Pancreas (tissue), 10 donors: ENCODE data around the gene WDR31. TPM values are rescaled to one million over a fixed set of nuclear protein-coding genes. Genes with fewer than 3 reads are reported as not detected.
A peak's percentile ranks its signal among the peaks of the same experiment; 100 is the strongest.
"Not testable (repeated sequence)": the region's sequence is repeated elsewhere in the genome, so short reads cannot be mapped to it uniquely, and the experiment has no call there.

Experiments
- ATAC-seq, 4 donors: fragments of 200-7000 bp; cut with Tn5 transposase; one replicate each; pipeline versions ENCODE4 v1.8.0 to v1.9.1; 2020; ENCODE audit warnings: mild to moderate bottlenecking in 4 of 4, moderate library complexity in 4 of 4
- DNase-seq, 6 donors: peaks; one replicate each; pipeline ENCODE4 v3.0.0-alpha.2; 2020
- FAIRE-seq: peaks from 2 replicates; lab custom pipeline; 2012; peaks lifted over from hg19 to GRCh38; lab: Jason Lieb, UNC
- H3K27ac ChIP-seq, 4 donors: fragments of 200-600 bp; sonication (generic); 1 replicate in 3 of 4; 2 replicates in 1 of 4; pipeline versions ENCODE4 v1.5.0 to v1.8.0; 2020
- H3K27me3 ChIP-seq, 4 donors: fragments of 200-600 bp; one replicate each; pipeline ENCODE4 v1.8.0; 2021
- H3K36me3 ChIP-seq, 3 donors: fragments of 200-600 bp; sonication (generic) in 1 of 3; one replicate each; pipeline versions ENCODE4 v1.5.0 to v1.8.0; 2020 to 2021
- H3K4me1 ChIP-seq, 3 donors: fragments of 200-600 bp; one replicate each; pipeline ENCODE4 v1.8.0; 2021
- H3K4me3 ChIP-seq, 4 donors: fragments of 200-600 bp; sonication (generic) in 2 of 4; one replicate each; pipeline versions ENCODE4 v1.5.0 to v1.8.0; 2020 to 2021
- H3K9me3 ChIP-seq, 4 donors: fragments of 200-600 bp; one replicate each; pipeline ENCODE4 v1.8.0; 2021
- CTCF ChIP-seq, 4 donors: fragments of 200-600 bp; sonication (generic) in 3 of 4; IDR thresholded peaks; one replicate each; pipeline versions ENCODE4 v1.5.0 to v1.8.0; 2021; ENCODE audit warnings: antibody characterized with exemption in 4 of 4
- WGBS, 2 donors: extraction: QIAGEN DNeasy Blood & Tissue Kit; methylation state at CpG; one replicate each; pipeline ENCODE4 v1.1.7; 2013; 5-methylcytosine and 5-hydroxymethylcytosine counted together
- intact Hi-C, 3 donors: fragments of 100-400 bp; cut with DNase I; formaldehyde crosslinking; loops; one replicate each; pipeline versions ENCODE4 v1.11.1 to v1.14.2; 2022
- polyA plus RNA-seq, 2 donors: library from polyadenylated mRNA; stranded (reverse); fragments of 200-250 nt; gene quantifications; one replicate each; pipeline ENCODE4 v1.2.3, GENCODE V29; 2013
- total RNA-seq, 6 donors: library from RNA; stranded (reverse); fragmentation: NEBNext Ultra II Directional in 4 of 6; extraction: Animal tissue kit (Norgen Biotek cat#: 25700) in 4 of 6; gene quantifications; one replicate each; pipeline versions ENCODE4 v1.2.1 to v1.2.4, GENCODE V29; 2021 to 2023
- donor health status: healthy with polysubstance abuse.
- donor health status: DM: no; HTN: no; CAD: no; lungs with moderate emphysema.
- donor health status: DM: no; HTN: no; CAD: no.
- donor health status: control.
- donor health status: control.
- donor health status: Bipolar disorder and iron deficiency.
- donor health status: DM: yes; HTN: yes; CAD: no.
- donor health status: DM: no; HTN: no; CAD: no.
- donor health status: DM: no; HTN: no; CAD: no.
- donor health status: DM: yes; HTN: yes; CAD: no.

WDR31 gene
- total and polyA plus RNA-seq, 8 donors = 1.2 to 4.5 (median 2.7) TPM

DNA sequence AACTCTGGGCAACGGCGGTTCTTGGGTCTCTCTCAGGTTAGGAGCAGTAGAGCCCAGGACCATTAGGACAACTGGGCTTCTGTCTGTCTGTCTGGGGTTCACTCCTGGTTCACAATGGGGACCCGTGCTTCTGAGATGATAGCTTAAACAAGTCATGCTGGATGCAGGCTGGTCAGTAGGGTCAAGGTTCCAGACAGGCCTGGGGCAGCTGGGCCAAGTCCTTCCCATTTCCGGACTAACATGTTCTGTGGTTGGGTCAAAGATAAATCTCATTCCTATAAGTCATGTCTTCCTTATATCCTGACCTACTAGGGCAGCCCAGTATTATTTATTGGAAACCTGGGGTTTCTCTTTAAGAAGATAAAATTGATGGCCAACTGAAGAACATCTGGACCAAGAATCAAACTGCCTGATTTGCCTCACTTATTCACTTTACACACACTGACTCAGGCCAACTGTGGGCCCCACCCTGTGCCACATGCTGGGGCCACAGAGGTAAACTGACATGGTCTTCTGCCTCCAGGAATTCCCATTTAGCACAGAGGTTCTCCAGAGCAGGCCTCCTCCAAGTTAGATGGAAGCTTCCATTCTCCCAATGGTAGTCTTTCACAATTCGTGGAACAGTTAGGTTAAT lies 28.4 kb upstream of the WDR31 start:
- H3K9me3 ChIP-seq = no peaks in the 10 kb centered on the region
- ATAC-seq = no peak
- no peak overlapping the region for H3K4me3 ChIP-seq
- peaks cover 25 to 28% (median 25%) of the 10 kb centered on the region in 3 donors for H3K4me1 ChIP-seq
- TF ChIP-seq CTCF (IDR thresholded peaks at IDR 0.05) = no peak
- DNase-seq = no peak
- FAIRE-seq = no peak
- 83 to 84% methylated on average over 5 of the region's 5 CpGs for WGBS, 2 donors
- H3K27ac ChIP-seq = no peak overlapping the region
- no peaks in the 10 kb centered on the region for H3K27me3 ChIP-seq
- intact Hi-C loops = no loop called here
- peaks cover 0 to 4% (median 0%) of the 10 kb centered on the region in 3 donors for H3K36me3 ChIP-seq

DNA sequence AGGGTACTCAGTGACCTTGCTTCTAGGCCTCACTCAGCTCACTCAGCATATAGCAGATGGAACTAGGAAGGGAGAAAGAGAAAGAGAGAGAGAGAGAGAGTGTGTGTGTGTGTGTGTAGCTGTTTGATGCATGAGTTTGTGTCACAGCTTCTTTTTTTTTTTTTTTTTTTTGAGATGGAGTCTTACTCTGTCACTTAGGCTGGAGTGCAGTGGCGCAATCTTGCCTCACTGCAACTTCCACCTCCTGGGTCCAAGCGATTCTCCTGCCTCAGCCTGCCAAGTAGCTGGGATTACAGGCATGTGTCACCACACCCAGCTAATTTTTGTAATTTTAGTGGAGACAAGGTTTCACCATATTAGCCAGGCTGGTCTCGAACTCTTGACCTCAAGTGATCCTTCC lies 25.6 kb upstream of the WDR31 start:
- intact Hi-C loops, H3K27me3 ChIP-seq, DNase-seq, ATAC-seq, FAIRE-seq, H3K36me3 ChIP-seq, H3K9me3 ChIP-seq, H3K4me3 ChIP-seq, H3K27ac ChIP-seq: not testable (repeated sequence)
- WGBS, 2 donors = 91 to 92% methylated on average over 3 of the region's 3 CpGs
- peaks cover 7 to 13% (median 10%) of the 10 kb centered on the region in 3 donors for H3K4me1 ChIP-seq

GRCh38 chr9:113364951-113365350 lies 24.9 kb upstream of the WDR31 start:
- FAIRE-seq (no peak), DNase-seq (no peak), ATAC-seq (no peak)
- WGBS, 2 donors = 53 to 61% methylated on average over 1 of the region's 1 CpG
- intact Hi-C loops = no loop called here
- Histone ChIP-seq H3K9me3 (no peaks in the 10 kb centered on the region), H3K27me3 (no peaks in the 10 kb centered on the region), H3K4me3 (no peak overlapping the region), H3K27ac (no peak overlapping the region), H3K36me3 (no peaks in the 10 kb centered on the region), H3K4me1 (peaks cover 3 to 7% (median 6%) of the 10 kb centered on the region in 3 donors)
- TF ChIP-seq CTCF (IDR thresholded peaks at IDR 0.05) = no peak

DNA sequence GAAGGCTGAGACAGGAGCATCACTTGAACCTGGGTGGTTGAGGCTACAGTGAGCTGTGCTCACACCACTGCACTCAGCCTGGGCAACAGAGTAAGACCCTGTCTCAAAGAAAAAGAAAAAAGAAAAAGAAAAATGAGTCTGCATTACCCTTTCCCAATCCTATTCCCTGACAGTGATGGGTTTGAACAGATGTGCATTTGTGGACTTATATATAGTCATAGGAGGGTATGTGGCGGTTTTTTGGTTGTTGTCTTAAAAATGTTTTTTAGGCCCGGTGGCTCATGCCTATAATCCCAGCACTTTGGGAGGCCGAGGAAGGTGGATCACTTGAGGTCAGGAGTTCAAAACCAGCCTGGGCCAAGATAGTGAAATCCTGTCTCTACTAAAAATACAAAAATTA lies 23.3 kb upstream of the WDR31 start:
- H3K9me3 ChIP-seq = no peaks in the 10 kb centered on the region
- intact Hi-C loops = no loop called here
- no peaks in the 10 kb centered on the region for H3K36me3 ChIP-seq
- H3K27ac ChIP-seq = no peak overlapping the region
- no peaks in the 10 kb centered on the region for H3K27me3 ChIP-seq
- no peak overlapping the region for H3K4me3 ChIP-seq
- DNase-seq (no peak), ATAC-seq (no peak), FAIRE-seq (no peak)
- H3K4me1 ChIP-seq = no peaks in the 10 kb centered on the region
- WGBS, 2 donors = 63 to 75% methylated on average over 3 of the region's 3 CpGs
- no peak for TF ChIP-seq CTCF (IDR thresholded peaks at IDR 0.05)

- FAIRE-seq = no peak
- no peak overlapping the region for H3K4me3 ChIP-seq
- peak in 3 of 4 donors; percentile 13 to 56 (median 43) for ATAC-seq
Measured at GRCh38 chr9:113361304-113362018, 21.4 kb upstream of the WDR31 start.

More at GRCh38 chr9:113361304-113362018, 21.4 kb upstream of the WDR31 start:
- Histone ChIP-seq H3K36me3 (no peaks in the 10 kb centered on the region), H3K4me1 (no peaks in the 10 kb centered on the region), H3K27ac (no peak overlapping the region), H3K27me3 (no peaks in the 10 kb centered on the region), H3K9me3 (no peaks in the 10 kb centered on the region)
- TF ChIP-seq CTCF (IDR thresholded peaks at IDR 0.05) = no peak
- DNase-seq = no peak
- WGBS, 2 donors = 78 to 80% methylated on average over 7 of the region's 7 CpGs
- intact Hi-C loops = no loop called here
